ENCODE measurements around the gene CDKL2. TPM values are rescaled to one million over a fixed set of nuclear protein-coding genes. Genes with fewer than 3 reads are reported as not detected.

Gene CDKL2
- total RNA-seq, 1 experiment from 2014 or later = 1.5 TPM

- POLR2A ChIA-PET (ENCODE audit: low non-redundant PET) = no interaction called here
Measured at GRCh38 chr4:75659512-75660031, 29.2 kb upstream of the CDKL2 start.

DNA sequence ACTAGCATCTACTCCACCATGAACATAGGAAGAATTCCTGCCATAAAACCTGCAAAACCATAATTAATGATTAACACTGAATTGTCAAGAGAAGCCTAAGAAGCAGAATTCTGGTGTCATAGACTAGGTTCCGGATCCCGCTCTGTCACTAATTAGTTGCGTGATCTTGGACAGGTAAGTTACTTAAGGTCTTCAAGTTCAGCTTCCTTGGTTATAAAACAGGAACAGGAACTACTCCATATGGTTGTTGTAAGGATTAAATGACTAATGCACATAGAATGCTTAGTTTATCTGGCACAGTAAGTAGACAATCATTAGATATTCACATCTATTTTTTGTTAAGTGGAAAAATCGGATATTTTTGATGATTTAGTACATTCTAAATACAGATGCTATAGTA, 28.5 kb upstream of the CDKL2 start:
- H3K9me3 ChIP-seq (ENCODE audit: low read depth, low read length, poor library complexity, severe bottlenecking) = no peaks in the 10 kb centered on the region
- H3K27ac ChIP-seq (ENCODE audit: low read depth, low read length, poor library complexity, severe bottlenecking) = no peak overlapping the region
- peaks cover 10% of the 10 kb centered on the region for H3K4me1 ChIP-seq (ENCODE audit: insufficient read depth, low read length, poor library complexity, severe bottlenecking)
- DNase-seq (ENCODE audit: low spot score) = no peak
- POLR2A ChIA-PET (ENCODE audit: low non-redundant PET) = no interaction called here
- H3K27me3 ChIP-seq (replicated peaks; ENCODE audit: insufficient read depth, low read depth, low read length, poor library complexity) = no peaks in the 10 kb centered on the region
- intact Hi-C loops (cut with micrococcal nuclease; ENCODE audit: unreplicated experiment) = no loop called here
- TF ChIP-seq CTCF (conservative IDR thresholded peaks at IDR 0.05; ENCODE audit: low read depth, low read length) (no peak), EZH2 (IDR thresholded peaks at IDR 0.05; ENCODE audit: borderline replicate concordance, low read depth, low read length, poor library complexity, severe bottlenecking) (no peak)
- H3K36me3 ChIP-seq (ENCODE audit: insufficient read depth, low read length, poor library complexity, severe bottlenecking) = peaks cover 35% of the 10 kb centered on the region
- no peak overlapping the region for H3K4me3 ChIP-seq (ENCODE audit: low read depth, low read length, poor library complexity, severe bottlenecking)
- CTCF ChIA-PET = no interaction called here
- no TSS peak for BruUV-seq (replicated peaks)

More at GRCh38 chr4:75659512-75660031, 29.2 kb upstream of the CDKL2 start:
- no TSS peak for BruUV-seq (replicated peaks)
- peaks cover 30% of the 10 kb centered on the region for H3K36me3 ChIP-seq (ENCODE audit: insufficient read depth, low read length, poor library complexity, severe bottlenecking)
- TF ChIP-seq EZH2 (IDR thresholded peaks at IDR 0.05; ENCODE audit: borderline replicate concordance, low read depth, low read length, poor library complexity, severe bottlenecking) (no peak), CTCF (conservative IDR thresholded peaks at IDR 0.05; ENCODE audit: low read depth, low read length) (no peak)
- DNase-seq (ENCODE audit: low spot score) = no peak
- H3K27ac ChIP-seq (ENCODE audit: low read depth, low read length, poor library complexity, severe bottlenecking) = no peak overlapping the region
- CTCF ChIA-PET = no interaction called here
- peaks cover 10% of the 10 kb centered on the region for H3K4me1 ChIP-seq (ENCODE audit: insufficient read depth, low read length, poor library complexity, severe bottlenecking)
- no peak overlapping the region for H3K4me3 ChIP-seq (ENCODE audit: low read depth, low read length, poor library complexity, severe bottlenecking)
- no peaks in the 10 kb centered on the region for H3K9me3 ChIP-seq (ENCODE audit: low read depth, low read length, poor library complexity, severe bottlenecking)
- H3K27me3 ChIP-seq (replicated peaks; ENCODE audit: insufficient read depth, low read depth, low read length, poor library complexity) = no peaks in the 10 kb centered on the region
- intact Hi-C loops (cut with micrococcal nuclease; ENCODE audit: unreplicated experiment) = no loop called here

DNA sequence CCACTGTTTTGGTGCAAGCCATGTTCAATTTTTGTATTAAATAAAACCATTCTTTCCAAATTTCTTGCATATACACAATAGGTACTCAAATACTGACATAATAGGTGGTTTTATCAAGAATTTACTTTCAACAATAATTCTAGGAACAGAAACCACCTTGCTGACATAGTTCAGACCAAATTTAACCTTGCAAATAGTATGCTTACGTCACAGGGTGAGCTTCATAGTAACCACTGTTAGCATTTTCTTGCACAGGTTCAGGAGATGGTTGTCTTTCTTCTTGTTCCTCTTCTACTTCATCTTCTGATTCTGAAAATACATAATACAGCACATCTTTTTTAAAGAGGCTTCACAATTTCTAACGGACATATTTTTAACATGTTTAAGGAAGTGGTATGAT, 25.2 kb upstream of the CDKL2 start:
- H3K4me1 ChIP-seq (ENCODE audit: insufficient read depth, low read length, poor library complexity, severe bottlenecking) = peaks cover 6% of the 10 kb centered on the region
- no peak for DNase-seq (ENCODE audit: low spot score)
- H3K9me3 ChIP-seq (ENCODE audit: low read depth, low read length, poor library complexity, severe bottlenecking) = no peaks in the 10 kb centered on the region
- peaks cover 46% of the 10 kb centered on the region for H3K36me3 ChIP-seq (ENCODE audit: insufficient read depth, low read length, poor library complexity, severe bottlenecking)
- H3K27ac ChIP-seq (ENCODE audit: low read depth, low read length, poor library complexity, severe bottlenecking) = no peak overlapping the region
- H3K4me3 ChIP-seq (ENCODE audit: low read depth, low read length, poor library complexity, severe bottlenecking) = no peak overlapping the region
- CTCF ChIA-PET = no interaction called here
- intact Hi-C loops (cut with micrococcal nuclease; ENCODE audit: unreplicated experiment) = no loop called here
- TF ChIP-seq CTCF (conservative IDR thresholded peaks at IDR 0.05; ENCODE audit: low read depth, low read length) = no peak
- TF ChIP-seq EZH2 (IDR thresholded peaks at IDR 0.05; ENCODE audit: borderline replicate concordance, low read depth, low read length, poor library complexity, severe bottlenecking) = no peak
- no peaks in the 10 kb centered on the region for H3K27me3 ChIP-seq (replicated peaks; ENCODE audit: insufficient read depth, low read depth, low read length, poor library complexity)
- POLR2A ChIA-PET (ENCODE audit: low non-redundant PET) = no interaction called here
- BruUV-seq (replicated peaks) = no TSS peak

All from A673 (cell line).